Spleen (tissue), 11 donors: ENCODE results near the gene KRT6B. TPM values are rescaled to one million over a fixed set of nuclear protein-coding genes. Genes with fewer than 3 reads are reported as not detected.

ENCODE experiments used
- DNase-seq: peaks from one replicate; pipeline ENCODE4 v3.0.0-alpha.2; 2020
- H3K27ac ChIP-seq, 8 donors: fragments of 200-600 bp; sonication (generic) in 7 of 8; 1 replicate in 4 of 8; 2 replicates in 4 of 8; pipeline versions ENCODE4 v1.5.0 to v1.8.0; 2016 to 2021; ENCODE audit warnings: inconsistent platforms in 4 of 8, mild to moderate bottlenecking in 4 of 8, moderate library complexity in 1 of 8
- H3K27me3 ChIP-seq, 7 donors: fragments of 200-600 bp; sonication (generic) in 6 of 7; replicated peaks in 1 of 7; 1 replicate in 4 of 7; 2 replicates in 3 of 7; pipeline versions ENCODE4 v1.5.0 to v1.8.0; 2016 to 2021; ENCODE audit warnings: inconsistent platforms in 3 of 7, mild to moderate bottlenecking in 1 of 7
- H3K36me3 ChIP-seq, 6 donors: fragments of 200-600 bp; sonication (generic) in 5 of 6; 1 replicate in 4 of 6; 2 replicates in 2 of 6; pipeline versions ENCODE4 v1.5.0 to v1.8.0; 2016 to 2021; ENCODE audit warnings: inconsistent platforms in 2 of 6
- H3K4me1 ChIP-seq, 6 donors: fragments of 200-600 bp; sonication (generic) in 5 of 6; 1 replicate in 3 of 6; 2 replicates in 3 of 6; pipeline versions ENCODE4 v1.5.0 to v1.8.0; 2016 to 2021; ENCODE audit warnings: inconsistent platforms in 3 of 6
- H3K4me3 ChIP-seq, 8 donors: fragments of 200-600 bp; sonication (generic) in 7 of 8; 1 replicate in 4 of 8; 2 replicates in 4 of 8; pipeline versions ENCODE4 v1.5.0 to v1.8.0; 2016 to 2021; ENCODE audit warnings: inconsistent platforms in 4 of 8, mild to moderate bottlenecking in 4 of 8, moderate library complexity in 2 of 8
- H3K9me3 ChIP-seq, 8 donors: fragments of 200-600 bp; sonication (generic) in 7 of 8; 1 replicate in 4 of 8; 2 replicates in 4 of 8; pipeline versions ENCODE4 v1.5.0 to v1.8.0; 2016 to 2021; ENCODE audit warnings: inconsistent platforms in 4 of 8
- CTCF ChIP-seq, 11 experiments: fragments of 200-600 bp in 7 of 11; fragments of 450-650 bp in 4 of 11; sonication (generic) in 4 of 11; IDR thresholded peaks in 8 of 11; conservative IDR thresholded peaks in 3 of 11; 1 replicate in 7 of 11; 2 replicates in 4 of 11; pipeline versions ENCODE4 v1.4.0 to v1.8.0; 2016 to 2021; ENCODE audit warnings: antibody characterized with exemption in 11 of 11, inconsistent platforms in 4 of 11, mild to moderate bottlenecking in 1 of 11
- POLR2A ChIP-seq, 3 donors: fragments of 450-650 bp; IDR thresholded peaks; one replicate each; pipeline ENCODE4 v1.5.1; 2017; ENCODE audit warnings: antibody characterized with exemption in 3 of 3, mild to moderate bottlenecking in 1 of 3
- POLR2AphosphoS5 ChIP-seq, 3 donors: sonication (generic); formaldehyde crosslinking; IDR thresholded peaks; one replicate each; pipeline ENCODE4 v1.5.1; 2017; ENCODE audit warnings: antibody characterized with exemption in 3 of 3
- WGBS, 5 donors: extraction: QIAGEN DNeasy Blood & Tissue Kit in 3 of 5; methylation state at CpG; one replicate each; pipeline versions ENCODE4 v1.1.5 to v1.1.7; 2013 to 2018; 5-methylcytosine and 5-hydroxymethylcytosine counted together
- intact Hi-C: fragments of 100-400 bp; cut with DNase I; formaldehyde crosslinking; loops from one replicate; pipeline ENCODE4 v1.15.0; 2023; ENCODE audit warnings: low total_unique reads
- polyA plus RNA-seq, 3 donors: library from polyadenylated mRNA; stranded (reverse); fragments of 200-250 nt; gene quantifications; one replicate each; pipeline ENCODE4 v1.2.1, GENCODE V29; 2013
- total RNA-seq, 7 donors: library from RNA; depleted of rRNA in 3 of 7; stranded (reverse); fragments of >200 nt in 3 of 7; fragmentation: NEBNext Ultra II Directional in 4 of 7; extraction: Animal tissue kit (Norgen Biotek cat#: 25700) in 4 of 7; gene quantifications; one replicate each; pipeline versions ENCODE4 v1.1.0 to v1.2.1, GENCODE V29; 2016 to 2021
- donor health status: healthy with polysubstance abuse.
- donor health status: DM: no; HTN: no; CAD: no; lungs with moderate emphysema.
- donor health status: DM: no; HTN: no; CAD: no.
- donor health status: Bipolar disorder and iron deficiency.
- donor health status: healthy.
- donor health status: DM: no; HTN: no; CAD: no.
- donor health status: DM: yes; HTN: yes; CAD: no.

Gene KRT6B
- total and polyA plus RNA-seq, 10 donors, result 0.03 to 0.10 (median 0.04) TPM; not detected in 7

DNA sequence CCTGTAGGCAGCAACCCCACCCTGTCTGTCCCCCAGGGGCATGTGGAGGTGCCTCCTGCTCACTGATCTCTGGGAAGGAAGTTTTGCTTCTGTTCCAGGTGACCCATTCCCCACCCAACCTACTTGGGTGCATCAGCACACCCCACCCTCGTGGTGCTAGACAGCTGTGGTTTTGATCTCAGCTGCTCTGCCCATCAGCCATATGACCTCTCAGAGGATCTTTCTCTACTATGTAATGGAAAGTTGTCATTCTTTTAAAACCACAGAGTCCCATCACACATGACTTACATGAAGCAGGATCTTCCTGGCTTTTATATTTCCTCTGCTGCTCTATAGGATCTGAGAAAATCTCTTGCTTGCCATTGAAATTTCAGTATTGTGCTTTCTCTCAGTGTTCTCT lies 32.3 kb downstream of the KRT6B start:
- peaks cover 0 to 25% (median 0%) of the 10 kb centered on the region in 7 donors for H3K27me3 ChIP-seq
- WGBS, 5 donors, result 20 to 57% (median 41%) methylated on average over 1 of the region's 1 CpG
- intact Hi-C loops, result no loop called here
- DNase-seq, result no peak
- peaks cover 0 to 11% (median 0%) of the 10 kb centered on the region in 6 donors for H3K4me1 ChIP-seq
- no peaks in the 10 kb centered on the region for H3K36me3 ChIP-seq
- no peak for TF ChIP-seq CTCF (IDR thresholded peaks at IDR 0.05 in 8 of 11, conservative IDR thresholded peaks at IDR 0.05 in 3 of 11)
- no peak for TF ChIP-seq POLR2A (IDR thresholded peaks at IDR 0.05)
- TF ChIP-seq POLR2AphosphoS5 (IDR thresholded peaks at IDR 0.05), result no peak
- H3K27ac ChIP-seq, result no peak overlapping the region
- H3K9me3 ChIP-seq, result no peaks in the 10 kb centered on the region
- H3K4me3 ChIP-seq, result no peak overlapping the region

DNA sequence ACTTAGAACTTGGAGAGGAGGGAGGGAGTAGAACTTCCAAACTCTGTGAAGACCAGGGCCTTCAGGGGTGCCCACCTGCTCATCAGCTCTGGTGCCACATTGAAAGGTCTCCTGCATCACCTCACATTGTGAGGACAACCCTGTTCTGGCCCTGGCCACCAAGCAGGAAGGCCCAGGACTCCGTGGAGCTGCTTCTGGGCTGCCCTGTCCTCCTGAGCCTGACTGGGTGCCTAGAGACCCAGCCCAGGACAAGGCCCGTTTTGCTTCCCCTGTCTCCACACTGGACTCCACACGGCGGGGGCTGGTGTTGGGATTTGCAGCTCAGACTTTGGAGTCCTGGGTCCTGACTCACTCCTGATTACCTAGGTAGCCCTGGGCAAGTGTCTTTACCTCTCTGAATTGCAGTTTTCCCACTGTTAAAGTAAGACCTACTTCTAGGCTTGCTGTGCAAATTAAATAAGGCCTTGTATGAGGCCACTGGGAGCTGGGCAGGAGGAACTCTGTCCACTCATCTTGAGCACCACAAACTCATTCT lies 33.3 kb downstream of the KRT6B start:
- no peak overlapping the region for H3K4me3 ChIP-seq
- peaks cover 0 to 11% (median 0%) of the 10 kb centered on the region in 6 donors for H3K4me1 ChIP-seq
- TF ChIP-seq CTCF (IDR thresholded peaks at IDR 0.05 in 8 of 11, conservative IDR thresholded peaks at IDR 0.05 in 3 of 11) (no peak), POLR2A (IDR thresholded peaks at IDR 0.05) (no peak), POLR2AphosphoS5 (IDR thresholded peaks at IDR 0.05) (no peak)
- H3K27me3 ChIP-seq, result peaks cover 0 to 25% (median 0%) of the 10 kb centered on the region in 7 donors
- intact Hi-C loops, result no loop called here
- H3K36me3 ChIP-seq, result no peaks in the 10 kb centered on the region
- peak overlapping the region in 3 of 8 donors; percentile 1 to 71 (median 53) for H3K27ac ChIP-seq
- 68 to 89% (median 78%) methylated on average over 4 of the region's 4 CpGs for WGBS, 5 donors
- H3K9me3 ChIP-seq, result no peaks in the 10 kb centered on the region
- DNase-seq, result peak; percentile 72

DNA sequence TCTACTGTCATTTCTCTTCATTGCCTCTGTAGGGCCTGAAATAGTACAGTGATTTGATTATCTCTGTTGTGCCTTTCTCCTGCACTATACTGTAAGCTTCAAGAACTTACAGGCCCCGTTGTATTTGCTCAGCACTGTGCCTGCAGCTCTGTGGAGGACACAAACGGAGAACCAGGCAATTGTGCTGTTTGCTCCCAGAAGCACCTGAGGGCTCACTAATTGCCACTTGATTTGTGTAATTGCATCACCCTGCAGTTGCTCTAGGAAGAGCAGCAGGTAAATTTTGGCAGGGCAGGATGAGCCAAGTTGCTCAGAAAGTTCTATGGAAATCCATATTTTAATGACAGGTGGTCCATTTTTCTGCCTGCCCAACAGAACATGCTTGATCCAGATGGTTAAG lies 34.2 kb downstream of the KRT6B start:
- peaks cover 0 to 25% (median 0%) of the 10 kb centered on the region in 7 donors for H3K27me3 ChIP-seq
- H3K27ac ChIP-seq, result peak overlapping the region in 6 of 8 donors; percentile 29 to 71 (median 62)
- DNase-seq, result peak; percentile 16
- WGBS, 5 donors, result 68 to 86% (median 80%) methylated on average over 2 of the region's 2 CpGs
- H3K9me3 ChIP-seq, result no peaks in the 10 kb centered on the region
- H3K36me3 ChIP-seq, result no peaks in the 10 kb centered on the region
- peaks cover 0 to 11% (median 0%) of the 10 kb centered on the region in 6 donors for H3K4me1 ChIP-seq
- TF ChIP-seq POLR2AphosphoS5 (IDR thresholded peaks at IDR 0.05), result no peak
- no peak for TF ChIP-seq CTCF (IDR thresholded peaks at IDR 0.05 in 8 of 11, conservative IDR thresholded peaks at IDR 0.05 in 3 of 11)
- no peak overlapping the region for H3K4me3 ChIP-seq
- intact Hi-C loops, result no loop called here

DNA sequence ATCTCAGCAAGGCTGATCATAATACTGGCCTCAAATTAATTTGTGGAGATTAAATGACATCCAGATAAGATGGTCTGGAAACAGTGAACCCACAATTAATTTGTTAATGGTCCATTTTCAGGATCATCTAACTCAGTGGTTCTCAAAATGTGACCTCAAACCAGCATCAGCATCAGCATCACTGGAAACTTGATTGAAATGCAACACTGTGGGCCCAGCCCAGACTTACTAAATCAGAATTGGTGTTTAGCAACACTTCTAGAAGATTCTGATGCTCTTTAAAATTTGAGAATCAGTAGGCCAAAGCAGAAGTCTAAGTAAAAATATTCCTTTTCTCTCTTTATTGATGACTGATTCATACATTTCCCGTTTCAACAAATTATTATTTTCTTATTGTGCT lies 35.2 kb downstream of the KRT6B start:
- Histone ChIP-seq H3K4me3 (no peak overlapping the region), H3K4me1 (peaks cover 0 to 11% (median 0%) of the 10 kb centered on the region in 6 donors), H3K9me3 (no peaks in the 10 kb centered on the region), H3K27me3 (peaks cover 0 to 18% (median 0%) of the 10 kb centered on the region in 7 donors), H3K27ac (peak overlapping the region in 7 of 8 donors; percentile 29 to 71 (median 58)), H3K36me3 (no peaks in the 10 kb centered on the region)
- WGBS, 5 donors, result 62 to 92% (median 73%) methylated on average over 1 of the region's 1 CpG
- DNase-seq, result no peak
- TF ChIP-seq POLR2A (IDR thresholded peaks at IDR 0.05) (no peak), CTCF (IDR thresholded peaks at IDR 0.05 in 8 of 11, conservative IDR thresholded peaks at IDR 0.05 in 3 of 11) (no peak), POLR2AphosphoS5 (IDR thresholded peaks at IDR 0.05) (no peak)
- intact Hi-C loops, result no loop called here
